A549 (cell line): ENCODE measurements around the gene MLF1. TPM values are rescaled to one million over a fixed set of nuclear protein-coding genes. Genes with fewer than 3 reads are reported as not detected.

ENCODE experiments used
- ATAC-seq, 2 experiments: fragments of 200-7000 bp in 1 of 2; fragments of >200 bp in 1 of 2; cut with Nextera tagmentation in 1 of 2; cut with Tn5 transposase in 1 of 2; 3 replicates each; pipeline versions ENCODE4 v1.8.0 to v1.9.1; 2018 to 2020; ENCODE audit warnings: mild to moderate bottlenecking in 1 of 2, moderate library complexity in 1 of 2
- CTCF ChIA-PET: fragments of 300-600 bp; sonication (Branson Sonifier 250); formaldehyde crosslinking; extraction: SDS; loops from one replicate; lab custom pipeline; 2021; ENCODE audit warnings: antibody characterized with exemption, inconsistent platforms; lab: Yijun Ruan, JAX
- POLR2A ChIA-PET: fragments of 350-600 bp; formaldehyde crosslinking; extraction: SDS; loops from one replicate; lab custom pipeline; 2021; ENCODE audit warnings: antibody characterized with exemption, inconsistent platforms; lab: Yijun Ruan, JAX
- DNase-seq, 2 experiments: peaks; one replicate each; pipeline versions ENCODE4 v3.0.0 to v3.0.0-alpha.2; 2011 to 2016; ENCODE audit warnings: low read depth in 1 of 2, low spot score in 1 of 2
- FAIRE-seq: peaks from 2 replicates; lab custom pipeline; 2011; peaks lifted over from hg19 to GRCh38; lab: Jason Lieb, UNC
- H3K27ac ChIP-seq, 2 experiments: fragments of >200 bp; sonication (Bioruptor Twin); formaldehyde crosslinking; 3 replicates each; pipeline ENCODE4 v1.5.1; 2016 to 2017
- H3K4me1 ChIP-seq: fragments of >200 bp; sonication (Bioruptor Twin); formaldehyde crosslinking; 3 replicates; pipeline ENCODE4 v1.6.1; 2016
- H3K4me2 ChIP-seq: fragments of >200 bp; sonication (Bioruptor Twin); formaldehyde crosslinking; 3 replicates; pipeline ENCODE4 v1.6.1; 2016
- H3K4me3 ChIP-seq: fragments of >200 bp; sonication (Bioruptor Twin); formaldehyde crosslinking; 3 replicates; pipeline ENCODE4 v1.5.1; 2016
- H3K9me3 ChIP-seq: fragments of >200 bp; sonication (Bioruptor Twin); formaldehyde crosslinking; 3 replicates; pipeline ENCODE4 v1.6.1; 2016
- CEBPB ChIP-seq, 2 experiments: fragments of >200 bp in 1 of 2; sonication (Bioruptor Twin) in 1 of 2; formaldehyde crosslinking in 1 of 2; IDR thresholded peaks; 2 replicates each; pipeline ENCODE4 v1.6.1; 2012 to 2016
- CHD4 ChIP-seq: fragments of 200-600 bp; sonication (generic); IDR thresholded peaks from 2 replicates; pipeline ENCODE4 v1.6.1; 2016; ENCODE audit warnings: antibody characterized with exemption, mild to moderate bottlenecking, borderline replicate concordance
- EHMT2 ChIP-seq: fragments of 200-600 bp; sonication (generic); IDR thresholded peaks from 2 replicates; pipeline ENCODE4 v1.6.1; 2016; ENCODE audit warnings: antibody characterized with exemption, low read depth, mild to moderate bottlenecking, moderate library complexity
- ESRRA ChIP-seq: fragments of 150-350 bp; IDR thresholded peaks from 2 replicates; pipeline ENCODE4 v1.6.1; 2014; ENCODE audit warnings: mild to moderate bottlenecking, low read length, borderline replicate concordance
- FOSB ChIP-seq: fragments of 250-450 bp; sonication (Bioruptor Pico); IDR thresholded peaks from 2 replicates; pipeline ENCODE4 v1.5.0; 2020; ENCODE audit warnings: mild to moderate bottlenecking, moderate library complexity
- HEYL ChIP-seq: fragments of 250-450 bp; sonication (Bioruptor Pico); IDR thresholded peaks from 2 replicates; pipeline ENCODE4 v1.8.0; 2021; ENCODE audit warnings: mild to moderate bottlenecking, moderate library complexity
- HOXB5 ChIP-seq: fragments of 250-450 bp; sonication (Bioruptor Pico); IDR thresholded peaks from 2 replicates; pipeline ENCODE4 v1.5.0; 2020; ENCODE audit warnings: mild to moderate bottlenecking, moderate library complexity
- NFE2L2 ChIP-seq: fragments of 150-350 bp; conservative IDR thresholded peaks from 2 replicates; pipeline ENCODE4 v1.6.1; 2014; ENCODE audit warnings: low read length
- PHF8 ChIP-seq: fragments of 200-600 bp; sonication (generic); IDR thresholded peaks from 2 replicates; pipeline ENCODE4 v1.6.1; 2016; ENCODE audit warnings: low read depth, mild to moderate bottlenecking, antibody characterized with exemption, moderate library complexity, borderline replicate concordance
- RARB ChIP-seq: fragments of 250-450 bp; sonication (Bioruptor Pico); IDR thresholded peaks from 2 replicates; pipeline ENCODE4 v1.8.0; 2021; ENCODE audit warnings: mild to moderate bottlenecking, moderate library complexity
- RCOR1 ChIP-seq: fragments of 150-350 bp; IDR thresholded peaks from 2 replicates; pipeline ENCODE4 v1.6.1; 2014; ENCODE audit warnings: antibody characterized with exemption, low read length, low read depth
- RFX5 ChIP-seq: fragments of 450-650 bp; IDR thresholded peaks from 2 replicates; pipeline ENCODE4 v1.7.1; 2014; ENCODE audit warnings: antibody characterized with exemption, mild to moderate bottlenecking, moderate library complexity
- SMC3 ChIP-seq: fragments of >200 bp; sonication (Bioruptor Twin); formaldehyde crosslinking; IDR thresholded peaks from 3 replicates; pipeline ENCODE4 v1.6.1; 2018; ENCODE audit warnings: inconsistent platforms
- ZSCAN20 ChIP-seq: fragments of 250-450 bp; sonication (Bioruptor Pico); IDR thresholded peaks from 2 replicates; pipeline ENCODE4 v1.8.0; 2022; ENCODE audit warnings: mild to moderate bottlenecking, moderate library complexity
- WGBS: methylation state at CpG from one replicate; pipeline ENCODE4 v1.1.6; 2017; ENCODE audit errors: missing lambda C conversion rate; 5-methylcytosine and 5-hydroxymethylcytosine counted together
- polyA plus RNA-seq, 4 experiments: library from polyadenylated mRNA; depleted of rRNA in 3 of 4; stranded (reverse); fragments of >200 nt; fragmentation: RNase III in 1 of 4; extraction: RNeasy Plus Mini Kit Qiagen cat#74134 plus additional on column Dnase treatment in 1 of 4; gene quantifications; 2 replicates in 3 of 4; 3 replicates in 1 of 4; pipeline ENCODE4 v1.2.3, GENCODE V29; 2011 to 2017
- TF ChIP-seq, protein P1 (sequence below): fragments of 200-600 bp; sonication (generic); IDR thresholded peaks from 2 replicates; pipeline ENCODE4 v1.6.1; 2016; ENCODE audit warnings: antibody characterized with exemption, mild to moderate bottlenecking, moderate library complexity
- TF ChIP-seq, protein P2 (sequence below): fragments of 150-350 bp; IDR thresholded peaks from 2 replicates; pipeline ENCODE4 v1.6.1; 2014; ENCODE audit warnings: low read depth, mild to moderate bottlenecking, low read length

Gene MLF1
- polyA plus RNA-seq, 2 of the 4 experiments (the other 2 are of a cell fraction) = 13.5 to 18.6 TPM

DNA sequence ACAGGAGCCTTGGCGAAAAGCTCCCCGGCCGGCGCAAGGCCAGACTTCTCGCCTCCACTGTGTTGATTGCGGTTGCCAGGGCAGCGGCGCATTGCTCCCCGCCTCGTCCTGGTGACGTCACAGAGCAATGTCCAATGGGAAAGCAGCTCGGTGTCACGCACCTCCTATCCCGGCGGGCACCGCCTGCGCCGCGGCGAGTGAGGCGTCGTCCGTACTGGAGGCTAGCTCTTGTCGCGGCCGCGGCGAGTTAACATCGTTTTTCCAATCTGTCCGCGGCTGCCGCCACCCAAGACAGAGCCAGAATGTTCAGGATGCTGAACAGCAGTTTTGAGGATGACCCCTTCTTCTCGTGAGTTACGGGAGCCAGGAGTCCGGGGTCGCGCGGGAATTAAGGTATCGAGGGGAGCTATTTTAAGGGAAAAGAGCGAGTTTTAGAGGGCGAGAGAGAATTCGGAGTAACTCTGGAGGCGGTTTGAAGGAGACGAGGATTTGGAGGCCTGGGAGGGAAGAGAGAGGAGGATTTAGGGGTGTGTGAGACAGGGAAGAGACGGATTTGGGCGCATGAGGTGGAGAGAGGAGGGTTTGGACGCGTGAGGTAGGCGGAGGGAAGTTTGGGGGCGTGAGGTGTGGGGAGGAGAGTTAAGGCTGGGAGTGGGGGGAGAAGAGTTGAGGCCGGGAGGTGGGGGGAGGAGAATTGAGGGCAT, at the start of gene MLF1 (continued):
- TF ChIP-seq PHF8 (peak; percentile 91), RFX5 (peak; percentile 81), RCOR1 (no peak), FOSB (CRISPR knock-in tag) (no peak), RARB (CRISPR knock-in tag) (no peak), EHMT2 (no peak), ZSCAN20 (CRISPR knock-in tag) (no peak)
- TF ChIP-seq, protein P1, sequence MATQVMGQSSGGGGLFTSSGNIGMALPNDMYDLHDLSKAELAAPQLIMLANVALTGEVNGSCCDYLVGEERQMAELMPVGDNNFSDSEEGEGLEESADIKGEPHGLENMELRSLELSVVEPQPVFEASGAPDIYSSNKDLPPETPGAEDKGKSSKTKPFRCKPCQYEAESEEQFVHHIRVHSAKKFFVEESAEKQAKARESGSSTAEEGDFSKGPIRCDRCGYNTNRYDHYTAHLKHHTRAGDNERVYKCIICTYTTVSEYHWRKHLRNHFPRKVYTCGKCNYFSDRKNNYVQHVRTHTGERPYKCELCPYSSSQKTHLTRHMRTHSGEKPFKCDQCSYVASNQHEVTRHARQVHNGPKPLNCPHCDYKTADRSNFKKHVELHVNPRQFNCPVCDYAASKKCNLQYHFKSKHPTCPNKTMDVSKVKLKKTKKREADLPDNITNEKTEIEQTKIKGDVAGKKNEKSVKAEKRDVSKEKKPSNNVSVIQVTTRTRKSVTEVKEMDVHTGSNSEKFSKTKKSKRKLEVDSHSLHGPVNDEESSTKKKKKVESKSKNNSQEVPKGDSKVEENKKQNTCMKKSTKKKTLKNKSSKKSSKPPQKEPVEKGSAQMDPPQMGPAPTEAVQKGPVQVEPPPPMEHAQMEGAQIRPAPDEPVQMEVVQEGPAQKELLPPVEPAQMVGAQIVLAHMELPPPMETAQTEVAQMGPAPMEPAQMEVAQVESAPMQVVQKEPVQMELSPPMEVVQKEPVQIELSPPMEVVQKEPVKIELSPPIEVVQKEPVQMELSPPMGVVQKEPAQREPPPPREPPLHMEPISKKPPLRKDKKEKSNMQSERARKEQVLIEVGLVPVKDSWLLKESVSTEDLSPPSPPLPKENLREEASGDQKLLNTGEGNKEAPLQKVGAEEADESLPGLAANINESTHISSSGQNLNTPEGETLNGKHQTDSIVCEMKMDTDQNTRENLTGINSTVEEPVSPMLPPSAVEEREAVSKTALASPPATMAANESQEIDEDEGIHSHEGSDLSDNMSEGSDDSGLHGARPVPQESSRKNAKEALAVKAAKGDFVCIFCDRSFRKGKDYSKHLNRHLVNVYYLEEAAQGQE = peak; percentile 50

DNA sequence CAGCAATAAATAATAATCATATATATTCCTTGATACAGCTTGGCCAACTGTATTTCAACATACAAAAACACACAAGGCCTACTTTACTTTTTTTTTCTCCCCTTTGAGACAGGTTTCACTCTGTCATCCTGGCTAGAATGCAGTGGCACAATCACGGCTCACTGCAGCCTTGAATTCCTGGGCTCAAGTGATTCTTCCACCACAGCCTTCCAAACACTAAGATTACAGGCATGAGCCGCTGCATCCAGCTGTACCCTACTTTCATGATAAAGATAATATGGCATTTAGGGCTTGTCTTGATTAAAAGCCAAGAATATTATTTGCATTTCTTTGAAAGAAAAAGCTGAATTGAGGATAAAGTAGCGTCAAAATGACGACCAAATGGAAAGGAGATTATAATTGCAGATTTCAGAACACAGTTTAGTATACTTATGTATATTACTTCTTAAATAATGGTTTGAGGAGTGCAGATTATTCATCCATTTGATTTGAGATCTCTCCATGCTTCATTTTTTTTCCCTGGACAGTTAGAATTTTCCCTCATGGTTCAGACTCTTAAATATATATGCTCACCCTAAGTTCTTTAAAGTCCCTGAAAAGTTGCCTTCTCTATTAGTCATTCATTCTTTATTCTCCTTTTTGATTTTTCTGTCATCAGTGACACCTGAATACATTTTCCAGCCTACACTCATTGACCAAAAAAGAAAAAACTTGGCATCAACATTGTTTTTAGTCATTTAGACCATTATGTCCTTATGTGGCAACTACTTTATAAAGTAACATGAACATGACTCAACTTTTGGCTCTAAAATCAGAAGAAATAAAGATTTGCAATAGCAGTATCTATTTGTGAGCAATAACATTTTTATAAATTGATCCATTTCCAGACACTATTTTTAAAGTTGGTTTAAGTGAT, 48.5 kb upstream of the MLF1 start:
- no peak overlapping the region for H3K27ac ChIP-seq
- CTCF ChIA-PET = interaction anchor here (1.1 to 1.3 kb wide), 2 partner anchors 916 to 990 kb away, joined by 3 to 6 read pairs; no protein-coding TSS in a partner anchor
- TF ChIP-seq SMC3 (no peak), ESRRA (no peak), CEBPB (IDR thresholded peaks at IDR 0.05) (no peak), HEYL (no peak), CHD4 (no peak), HOXB5 (CRISPR knock-in tag) (no peak), NFE2L2 (no peak)
- TF ChIP-seq, protein P2, sequence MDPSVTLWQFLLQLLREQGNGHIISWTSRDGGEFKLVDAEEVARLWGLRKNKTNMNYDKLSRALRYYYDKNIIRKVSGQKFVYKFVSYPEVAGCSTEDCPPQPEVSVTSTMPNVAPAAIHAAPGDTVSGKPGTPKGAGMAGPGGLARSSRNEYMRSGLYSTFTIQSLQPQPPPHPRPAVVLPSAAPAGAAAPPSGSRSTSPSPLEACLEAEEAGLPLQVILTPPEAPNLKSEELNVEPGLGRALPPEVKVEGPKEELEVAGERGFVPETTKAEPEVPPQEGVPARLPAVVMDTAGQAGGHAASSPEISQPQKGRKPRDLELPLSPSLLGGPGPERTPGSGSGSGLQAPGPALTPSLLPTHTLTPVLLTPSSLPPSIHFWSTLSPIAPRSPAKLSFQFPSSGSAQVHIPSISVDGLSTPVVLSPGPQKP = no peak
- TF ChIP-seq, protein P1 = no peak
- FAIRE-seq = no peak
- no peaks in the 10 kb centered on the region for H3K9me3 ChIP-seq
- 91% methylated on average over 4 of the region's 4 CpGs for WGBS
- ATAC-seq = no peak
- POLR2A ChIA-PET = no interaction called here
- no peak for DNase-seq
- no peak overlapping the region for H3K4me3 ChIP-seq
- H3K4me1 ChIP-seq = no peaks in the 10 kb centered on the region
- H3K4me2 ChIP-seq = no peak overlapping the region
